ENCODE measurements around the gene E2F7.

GRCh38 chr12:76990716-76991115, 74.7 kb downstream of the E2F7 start:
- TF ChIP-seq CTCF (IDR thresholded peaks at IDR 0.05; ENCODE audit: low read length) (no peak), EZH2 (IDR thresholded peaks at IDR 0.05; ENCODE audit: borderline replicate concordance, low read length) (no peak)

All from OCI-LY1 (cell line).